HG02798 (cell line): ENCODE results near the gene DPH2.
A peak's percentile ranks its signal among the peaks of the same experiment; 100 is the strongest.

Source experiments
- ATAC-seq: cut with Tn5 transposase; IDR thresholded peaks from one replicate; pipeline ENCODE4 v1.9.1; 2021; ENCODE audit warnings: mild to moderate bottlenecking; ENCODE audit not compliant: unreplicated experiment, poor library complexity

The DPH2 gene

GRCh38 chr1:43963890-43964289, 5.9 kb upstream of the DPH2 start:
- ATAC-seq, result no peak

- no peak for ATAC-seq
These were observed 4.5 kb upstream of the DPH2 start for GRCh38 chr1:43965316-43965715.

- no peak for ATAC-seq
These were observed 1.4 kb upstream of the DPH2 start for GRCh38 chr1:43968348-43968948.

- ATAC-seq, result no peak
These were observed 429 bp upstream of the DPH2 start for GRCh38 chr1:43969416-43969745.

- no peak for ATAC-seq
These were observed 692 bp downstream of the DPH2 start for GRCh38 chr1:43970502-43970901.

- no peak for ATAC-seq
These were observed 1.1 kb downstream of the DPH2 start for GRCh38 chr1:43970911-43971310.

- ATAC-seq, result no peak
These were observed 1.6 kb downstream of the DPH2 start for GRCh38 chr1:43971336-43971980.

- no peak for ATAC-seq
These were observed 4.2 kb downstream of the DPH2 start for GRCh38 chr1:43973981-43974442.

GRCh38 chr1:43974443-43975248, 4.8 kb downstream of the DPH2 start, which contains the start of gene ATP6V0B:
Gene ATP6V0B (plus strand): TSS chr1:43974960. CDS start chr1:43975041, 81 bp downstream.
- ATAC-seq, result peak; percentile 74

- no peak for ATAC-seq
These were observed 5.6 kb downstream of the DPH2 start for GRCh38 chr1:43975249-43975961.

- ATAC-seq, result no peak
These were observed 6.2 kb downstream of the DPH2 start for GRCh38 chr1:43976045-43976444.

GRCh38 chr1:43976890-43977289, 7.1 kb downstream of the DPH2 start:
- ATAC-seq, result no peak

GRCh38 chr1:43977376-43978263, 7.8 kb downstream of the DPH2 start:
- no peak for ATAC-seq

GRCh38 chr1:43978264-43978550, 8.4 kb downstream of the DPH2 start:
- no peak for ATAC-seq

GRCh38 chr1:43978551-43979260, 8.9 kb downstream of the DPH2 start, which contains the start of gene B4GALT2:
Gene B4GALT2 (plus strand): TSS chr1:43979210. CDS start chr1:43981161, 1,951 bp downstream.
- no peak for ATAC-seq

GRCh38 chr1:43979261-43979527, 9.4 kb downstream of the DPH2 start:
- no peak for ATAC-seq

- peak; percentile 25 for ATAC-seq
These were observed 9.9 kb downstream of the DPH2 start for GRCh38 chr1:43979528-43980254.

GRCh38 chr1:43980255-43981134, 10.7 kb downstream of the DPH2 start:
- ATAC-seq, result no peak
